Liver (tissue), 3 donors: Measurements from ENCODE around the gene CDCA8.

Experiments
- ATF3 ChIP-seq: IDR thresholded peaks from 2 replicates; pipeline ENCODE4 v1.6.1; 2016; ENCODE audit warnings: antibody characterized with exemption
- CTCF ChIP-seq: fragments of 150-350 bp; IDR thresholded peaks from 2 replicates; pipeline ENCODE4 v1.5.1; 2017; ENCODE audit warnings: improper control_type of control experiment, low read depth, low read length; ENCODE audit not compliant: missing input control
- EGR1 ChIP-seq, 2 donors: IDR thresholded peaks; 2 replicates each; pipeline ENCODE4 v1.6.1; 2016 to 2018; ENCODE audit warnings: antibody characterized with exemption in 2 of 2, low read depth in 2 of 2
- GABPA ChIP-seq, 2 donors: IDR thresholded peaks in 1 of 2; conservative IDR thresholded peaks in 1 of 2; 2 replicates each; pipeline ENCODE4 v1.6.1; 2016; ENCODE audit warnings: antibody characterized with exemption in 2 of 2, mild to moderate bottlenecking in 1 of 2, moderate library complexity in 1 of 2
- HNF4A ChIP-seq, 2 donors: conservative IDR thresholded peaks; 2 replicates each; pipeline ENCODE4 v1.6.1; 2016; ENCODE audit warnings: antibody characterized with exemption in 2 of 2, mild to moderate bottlenecking in 2 of 2
- JUND ChIP-seq, 2 donors: IDR thresholded peaks; 2 replicates each; pipeline ENCODE4 v1.6.1; 2016; ENCODE audit warnings: antibody characterized with exemption in 2 of 2
- MAX ChIP-seq: IDR thresholded peaks from 2 replicates; pipeline ENCODE4 v1.6.1; 2016; ENCODE audit warnings: antibody characterized with exemption
- NR2F2 ChIP-seq: IDR thresholded peaks from 2 replicates; pipeline ENCODE4 v1.6.1; 2016; ENCODE audit warnings: antibody characterized with exemption
- RAD21 ChIP-seq, 2 donors: IDR thresholded peaks; 2 replicates each; pipeline ENCODE4 v1.6.1; 2016; ENCODE audit warnings: antibody characterized with exemption in 2 of 2, mild to moderate bottlenecking in 2 of 2
- REST ChIP-seq: IDR thresholded peaks from 2 replicates; pipeline ENCODE4 v1.6.1; 2016; ENCODE audit warnings: antibody characterized with exemption, mild to moderate bottlenecking
- TAF1 ChIP-seq: conservative IDR thresholded peaks from 2 replicates; pipeline ENCODE4 v1.6.1; 2016; ENCODE audit warnings: antibody characterized with exemption, mild to moderate bottlenecking
- YY1 ChIP-seq: IDR thresholded peaks from 2 replicates; pipeline ENCODE4 v1.6.1; 2016; ENCODE audit warnings: antibody characterized with exemption, mild to moderate bottlenecking
- ZBTB33 ChIP-seq: IDR thresholded peaks from 2 replicates; pipeline ENCODE4 v1.6.1; 2016; ENCODE audit warnings: antibody characterized with exemption
- donor health status: healthy.
- donor health status: healthy.

- TF ChIP-seq CTCF = no peak
- TF ChIP-seq JUND (IDR thresholded peaks at IDR 0.05) = no peak
- TF ChIP-seq YY1 = no peak
- TF ChIP-seq MAX = no peak
- TF ChIP-seq TAF1 = no peak
- no peak for TF ChIP-seq EGR1 (IDR thresholded peaks at IDR 0.05; ENCODE audit: low read depth in 2 of 2)
- TF ChIP-seq ATF3 = no peak
- TF ChIP-seq GABPA (IDR thresholded peaks at IDR 0.05 in 1 of 2, conservative IDR thresholded peaks at IDR 0.05 in 1 of 2) = no peak
- no peak for TF ChIP-seq ZBTB33
- no peak for TF ChIP-seq REST
- no peak for TF ChIP-seq HNF4A (conservative IDR thresholded peaks at IDR 0.05)
- no peak for TF ChIP-seq NR2F2
- no peak for TF ChIP-seq RAD21 (IDR thresholded peaks at IDR 0.05)
Measured at GRCh38 chr1:37670133-37670532, 22.2 kb upstream of the CDCA8 start.
